NCI-H2107 treated with DMSO at 0.1 percent for 48 hours (cell line): ENCODE data around the gene TRPV6.

ENCODE experiments used
- DNase-seq: peaks from one replicate; lab custom pipeline; 2025; ENCODE audit not compliant: unreplicated experiment; lab: John Stamatoyannopoulos, UW

The TRPV6 gene

GRCh38 chr7:142885311-142886230 lies at the start of gene TRPV6:
Gene TRPV6 (minus strand): TSS chr7:142885745.
- no peak for DNase-seq

DNA sequence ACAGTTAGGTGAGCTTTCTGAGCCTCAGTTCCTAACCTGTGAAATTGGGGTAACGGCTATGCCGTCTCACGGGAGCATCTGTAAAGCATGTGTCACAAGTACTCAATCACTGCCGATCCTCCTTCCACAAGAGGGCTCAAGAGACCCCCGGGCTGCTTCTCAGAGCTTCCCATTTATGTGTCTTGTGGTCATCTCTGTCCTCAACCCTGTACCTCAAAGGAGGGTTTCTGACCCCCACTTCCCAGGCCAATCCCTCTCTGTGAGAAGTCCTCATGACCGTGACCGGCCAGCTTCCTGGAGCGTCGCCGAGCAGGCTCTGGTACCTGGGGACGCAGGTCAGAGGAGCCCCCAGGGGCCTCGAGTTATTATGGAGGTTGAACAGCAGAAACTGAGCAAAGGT lies 48.5 kb upstream of the TRPV6 start:
- DNase-seq: no peak

DNA sequence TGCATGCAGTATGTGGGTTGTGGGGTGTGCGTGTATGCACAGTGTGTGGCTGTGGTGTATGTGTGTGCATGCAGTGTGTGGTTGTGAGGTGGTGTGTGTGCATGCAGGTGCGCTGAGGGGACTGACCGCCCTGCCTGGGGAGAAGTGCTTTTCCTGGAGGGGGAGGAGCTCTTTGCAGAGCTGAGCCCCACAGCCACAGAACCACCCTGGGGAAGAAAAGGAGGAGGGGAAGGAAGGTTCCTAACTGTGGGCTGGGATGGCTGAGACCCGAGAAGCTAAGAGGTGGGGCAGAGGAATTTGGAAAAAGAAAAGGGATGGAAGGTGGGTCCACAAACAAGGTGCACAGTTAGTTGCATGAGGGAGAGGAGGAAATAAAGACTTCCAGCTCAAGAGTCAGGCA lies 48.1 kb upstream of the TRPV6 start, which contains the start of gene TRPV5:
Gene TRPV5, minus strand, starts transcription at position 123 of the 400 bp plus-strand sequence. CDS start 287 bp downstream, outside the sequence.
- DNase-seq: no peak

- DNase-seq: no peak
Observed at GRCh38 chr7:142933092-142933475, 47.5 kb upstream of the TRPV6 start.

- DNase-seq: no peak
Observed at GRCh38 chr7:142932386-142933091, 47.0 kb upstream of the TRPV6 start.

- DNase-seq: no peak
Observed at GRCh38 chr7:142930126-142930730, 44.7 kb upstream of the TRPV6 start.

DNA sequence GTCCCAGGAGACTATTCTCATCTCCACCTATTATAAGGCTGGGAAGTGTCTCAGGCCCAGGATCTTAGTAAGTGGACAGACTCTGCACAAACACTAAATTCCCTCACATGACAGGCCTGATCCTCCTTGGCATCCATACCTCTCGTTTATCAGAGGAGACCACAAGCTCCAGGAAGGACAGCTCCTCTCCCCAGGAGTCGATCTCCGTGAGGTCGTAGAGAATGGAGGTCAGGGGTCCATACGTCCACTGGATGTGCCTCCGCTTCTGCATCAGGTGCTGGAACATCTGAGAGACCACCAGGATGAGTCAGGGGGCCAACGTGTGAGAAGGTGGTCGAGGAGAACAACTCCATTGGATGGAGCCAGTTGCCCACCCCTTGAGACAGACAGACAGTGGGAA lies 42.4 kb upstream of the TRPV6 start:
- DNase-seq: no peak

GRCh38 chr7:142927085-142927745 lies 41.7 kb upstream of the TRPV6 start:
- DNase-seq: no peak

DNA sequence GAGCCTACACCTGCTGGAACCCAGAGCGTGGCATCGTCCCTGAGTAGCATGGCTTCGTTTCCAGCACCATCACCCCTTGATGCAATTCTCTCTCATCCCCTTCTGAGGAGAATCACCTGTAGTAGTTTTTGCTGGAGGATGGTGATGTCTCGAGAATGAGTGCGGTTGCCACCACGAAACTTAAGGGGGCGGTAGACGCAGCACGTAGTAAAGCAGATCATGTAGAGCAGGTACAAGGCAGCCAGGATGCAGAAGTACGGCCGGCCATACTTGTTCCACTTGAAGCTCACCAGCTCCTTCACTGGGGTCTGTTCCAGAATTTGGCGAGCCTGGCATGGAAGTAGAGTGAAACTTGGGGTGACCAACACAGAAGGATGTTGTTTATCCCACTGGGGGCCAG lies 39.9 kb upstream of the TRPV6 start:
- DNase-seq: no peak

GRCh38 chr7:142923391-142923790 lies 37.8 kb upstream of the TRPV6 start:
- DNase-seq: no peak

- DNase-seq: no peak
Observed at GRCh38 chr7:142919656-142920055, 34.1 kb upstream of the TRPV6 start.

- DNase-seq: no peak
Observed at GRCh38 chr7:142918901-142919300, 33.4 kb upstream of the TRPV6 start.

DNA sequence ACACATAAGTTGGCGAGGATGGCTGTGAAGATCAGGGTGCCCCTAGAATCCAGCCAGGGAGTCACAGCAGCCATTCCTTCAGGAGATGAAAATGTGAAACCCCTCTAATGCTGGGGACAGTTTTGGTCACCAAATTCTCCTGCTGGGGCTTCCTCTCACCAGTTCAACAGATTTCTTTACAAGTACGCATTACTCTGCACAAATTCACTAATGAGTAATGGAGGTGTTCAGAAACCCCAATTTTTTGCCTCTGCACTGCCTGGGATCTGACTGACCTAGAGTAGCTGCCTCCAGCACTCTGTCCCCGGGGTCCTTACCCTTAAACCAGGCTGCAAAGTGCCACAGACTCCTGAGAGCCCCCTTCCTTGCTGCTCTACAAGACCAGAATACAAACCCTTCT lies 31.9 kb upstream of the TRPV6 start:
- no peak for DNase-seq

DNA sequence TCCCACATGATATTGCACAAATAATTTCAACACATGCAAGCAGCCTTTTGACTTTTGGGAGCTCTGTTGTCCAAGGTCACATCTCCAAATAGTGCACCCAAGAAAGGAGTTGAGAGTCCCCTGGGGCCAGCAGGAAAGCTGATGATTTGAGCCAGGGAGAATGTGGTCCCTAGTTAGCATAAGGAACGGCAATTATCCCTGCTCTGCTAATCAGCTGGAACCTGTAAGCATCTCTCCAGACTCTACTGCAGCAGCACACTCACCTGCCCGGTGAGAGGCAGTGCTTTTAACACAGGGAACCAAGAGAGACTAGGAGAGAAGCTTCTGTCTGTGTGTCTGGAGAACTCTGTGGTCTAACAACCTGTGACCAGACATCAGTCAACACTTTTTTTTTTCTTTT lies 31.0 kb upstream of the TRPV6 start:
- no peak for DNase-seq

- DNase-seq: no peak
Observed at GRCh38 chr7:142915315-142915714, 29.8 kb upstream of the TRPV6 start.

DNA sequence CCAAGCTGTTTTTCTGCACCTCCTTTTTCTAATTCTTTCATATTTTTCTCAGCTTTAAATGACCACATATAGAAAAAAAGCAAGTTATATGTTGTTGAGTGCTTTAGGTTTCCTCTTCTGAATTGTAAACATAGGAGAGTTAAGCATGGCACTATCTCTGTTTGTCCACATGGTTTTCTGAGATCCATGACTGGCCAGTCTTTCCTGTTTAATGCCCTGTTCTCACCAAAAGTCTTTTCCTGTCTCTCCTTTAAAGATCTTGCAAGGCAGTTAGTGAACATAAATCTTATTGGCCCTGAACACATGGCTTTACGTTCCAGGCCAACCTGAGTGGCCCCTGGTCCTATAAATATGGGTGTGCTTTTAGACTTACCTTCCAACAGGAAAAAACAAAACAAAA lies 28.6 kb upstream of the TRPV6 start:
- no peak for DNase-seq

DNA sequence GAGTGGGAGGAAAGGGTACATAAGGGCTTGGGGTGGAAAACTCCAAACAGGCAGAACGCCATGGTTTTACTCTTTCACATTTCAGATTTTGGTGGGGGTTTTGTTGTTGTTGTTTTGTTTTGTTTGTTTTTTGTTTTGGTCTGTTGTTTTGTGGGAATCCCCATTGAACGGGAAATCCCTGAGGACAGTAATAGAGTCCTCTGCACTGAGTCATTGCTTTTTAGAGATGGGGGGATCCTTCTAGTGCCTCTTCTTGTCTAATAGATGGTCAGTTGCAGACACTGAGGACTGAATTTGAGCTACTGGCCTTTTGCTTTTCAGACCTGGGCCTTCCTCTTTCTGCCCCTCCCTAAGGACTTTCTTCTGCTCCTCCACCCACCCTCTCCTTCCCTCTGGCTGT lies 28.0 kb upstream of the TRPV6 start:
- DNase-seq: no peak

DNA sequence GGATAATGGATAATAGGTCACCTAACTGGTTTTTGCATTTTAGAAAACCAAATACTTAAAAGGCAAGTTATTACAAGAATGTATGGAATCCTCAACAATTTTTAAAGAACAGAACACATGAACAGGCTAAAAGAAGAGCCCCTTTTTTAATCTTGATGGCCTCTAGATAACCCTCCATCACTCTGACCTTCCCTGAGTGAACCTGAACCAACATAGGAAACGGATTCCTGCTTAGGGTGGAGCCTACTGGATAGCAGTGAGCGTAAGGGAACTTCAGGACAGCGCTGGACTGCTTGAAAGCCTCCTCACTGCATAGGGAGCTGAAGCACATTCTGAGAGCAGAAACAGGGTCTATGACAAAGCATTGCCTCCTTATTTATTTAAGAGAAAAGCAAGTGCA lies 27.5 kb upstream of the TRPV6 start:
- DNase-seq: no peak

GRCh38 chr7:142910481-142910880 lies 24.9 kb upstream of the TRPV6 start:
- DNase-seq: no peak

GRCh38 chr7:142910031-142910433 lies 24.5 kb upstream of the TRPV6 start:
- DNase-seq: no peak
